ENCODE data around the gene CYP26A1.

The CYP26A1 gene

GRCh38 chr10:93070378-93071176 lies 3.1 kb upstream of the CYP26A1 start:
- TF ChIP-seq ZNF274 (IDR thresholded peaks at IDR 0.05; ENCODE audit: low read depth, low read length), result no peak
- H3K4me3 ChIP-seq (ENCODE audit: low read length), result no peak overlapping the region

GRCh38 chr10:93071177-93071472 lies 2.6 kb upstream of the CYP26A1 start:
- no peak for TF ChIP-seq ZNF274 (IDR thresholded peaks at IDR 0.05; ENCODE audit: low read depth, low read length)
- no peak overlapping the region for H3K4me3 ChIP-seq (ENCODE audit: low read length)

GRCh38 chr10:93071674-93072224 lies 1.9 kb upstream of the CYP26A1 start:
- no peak for TF ChIP-seq ZNF274 (IDR thresholded peaks at IDR 0.05; ENCODE audit: low read depth, low read length)
- peak overlapping the region; percentile 2; the same call in 1 of the 2 replicates for H3K4me3 ChIP-seq (ENCODE audit: low read length)

- H3K4me3 ChIP-seq (ENCODE audit: low read length), result peak overlapping the region; percentile 2; the same call in 1 of the 2 replicates
- no peak for TF ChIP-seq ZNF274 (IDR thresholded peaks at IDR 0.05; ENCODE audit: low read depth, low read length)
Measured at GRCh38 chr10:93072225-93072712, 1.4 kb upstream of the CYP26A1 start.

- no peak for TF ChIP-seq ZNF274 (IDR thresholded peaks at IDR 0.05; ENCODE audit: low read depth, low read length)
- peak overlapping the region; percentile 22 for H3K4me3 ChIP-seq (ENCODE audit: low read length)
Measured at GRCh38 chr10:93072713-93073538, 767 bp upstream of the CYP26A1 start.

GRCh38 chr10:93074147-93074596 lies 479 bp downstream of the CYP26A1 start:
- H3K4me3 ChIP-seq (ENCODE audit: low read length), result no peak overlapping the region; the same call in 1 of the 2 replicates

GRCh38 chr10:93074597-93075368 lies 1.1 kb downstream of the CYP26A1 start:
- TF ChIP-seq ZNF274 (IDR thresholded peaks at IDR 0.05; ENCODE audit: low read depth, low read length), result no peak
- no peak overlapping the region; the same call in 1 of the 2 replicates for H3K4me3 ChIP-seq (ENCODE audit: low read length)

More at GRCh38 chr10:93074147-93074596, 479 bp downstream of the CYP26A1 start:
- TF ChIP-seq ZNF274 (IDR thresholded peaks at IDR 0.05; ENCODE audit: low read depth, low read length), result no peak

GRCh38 chr10:93075369-93076221 lies 1.9 kb downstream of the CYP26A1 start:
- TF ChIP-seq ZNF274 (IDR thresholded peaks at IDR 0.05; ENCODE audit: low read depth, low read length), result no peak
- no peak overlapping the region; the same call in 1 of the 2 replicates for H3K4me3 ChIP-seq (ENCODE audit: low read length)

GRCh38 chr10:93076871-93077270 lies 3.2 kb downstream of the CYP26A1 start:
- H3K4me3 ChIP-seq (ENCODE audit: low read length), result no peak overlapping the region
- TF ChIP-seq ZNF274 (IDR thresholded peaks at IDR 0.05; ENCODE audit: low read depth, low read length), result no peak

- no peak for TF ChIP-seq ZNF274 (IDR thresholded peaks at IDR 0.05; ENCODE audit: low read depth, low read length)
- no peak overlapping the region for H3K4me3 ChIP-seq (ENCODE audit: low read length)
Measured at GRCh38 chr10:93077860-93078337, 4.2 kb downstream of the CYP26A1 start.

- H3K4me3 ChIP-seq (ENCODE audit: low read length), result no peak overlapping the region
- TF ChIP-seq ZNF274 (IDR thresholded peaks at IDR 0.05; ENCODE audit: low read depth, low read length), result no peak
Measured at GRCh38 chr10:93079663-93080349, 6.1 kb downstream of the CYP26A1 start.

GRCh38 chr10:93080350-93081046 lies 6.8 kb downstream of the CYP26A1 start:
- H3K4me3 ChIP-seq (ENCODE audit: low read length), result no peak overlapping the region
- TF ChIP-seq ZNF274 (IDR thresholded peaks at IDR 0.05; ENCODE audit: low read depth, low read length), result no peak

All from GM08714 (cell line).